ENCODE results near the gene STRA6. TPM values are rescaled to one million over a fixed set of nuclear protein-coding genes. Genes with fewer than 3 reads are reported as not detected.

Gene STRA6
- polyA plus RNA-seq, 1 of the 3 experiments (the other 2 are of a cell fraction), result 27.9 TPM

DNA sequence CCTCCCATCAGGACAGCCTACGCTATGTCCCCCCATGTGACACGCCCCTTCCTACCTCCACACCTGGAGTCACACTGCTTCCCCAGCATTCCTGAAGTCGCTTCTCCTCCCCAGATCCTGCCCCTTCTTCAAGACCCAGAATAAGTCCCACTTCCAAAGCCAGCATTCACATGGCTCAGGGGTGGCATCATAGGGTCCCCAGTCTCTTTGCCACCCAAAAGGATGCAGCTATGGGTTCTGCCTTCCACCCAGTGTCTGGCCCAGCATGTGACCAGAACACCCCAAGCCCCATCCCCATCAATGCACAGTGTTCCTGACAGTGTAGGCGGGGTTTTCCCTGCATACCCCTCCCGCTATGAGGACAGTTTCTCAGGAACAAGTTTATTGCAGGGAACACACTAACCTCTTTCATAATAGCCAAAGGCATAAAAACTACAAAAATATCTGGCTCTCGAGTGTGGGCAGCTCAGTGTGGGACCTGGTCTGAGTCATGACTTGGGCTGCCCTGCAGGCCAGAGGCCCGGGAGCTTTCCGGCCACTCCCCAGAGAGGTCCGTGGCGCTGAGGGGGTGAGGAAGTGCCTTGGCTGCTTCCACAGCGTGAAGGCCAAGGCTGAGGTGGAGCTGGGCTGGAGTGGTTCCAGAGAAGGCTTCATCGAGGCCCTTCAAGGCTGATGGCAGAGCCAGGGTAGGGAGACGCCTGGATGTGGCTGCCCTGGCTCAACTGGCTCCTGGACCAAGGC lies 23.3 kb downstream of the STRA6 start (continued):
- TF ChIP-seq TEAD4 (IDR thresholded peaks at IDR 0.05; ENCODE audit: borderline replicate concordance, insufficient read depth) (peak; percentile 82), GATA2 (CRISPR knock-in tag; IDR thresholded peaks at IDR 0.05) (no peak), RAD21 (IDR thresholded peaks at IDR 0.05; ENCODE audit: low read length) (no peak), RCOR1 (IDR thresholded peaks at IDR 0.05; ENCODE audit: low read length) (no peak), MXI1 (IDR thresholded peaks at IDR 0.05; ENCODE audit: low read depth, low read length) (no peak)
- TF ChIP-seq, protein P1, sequence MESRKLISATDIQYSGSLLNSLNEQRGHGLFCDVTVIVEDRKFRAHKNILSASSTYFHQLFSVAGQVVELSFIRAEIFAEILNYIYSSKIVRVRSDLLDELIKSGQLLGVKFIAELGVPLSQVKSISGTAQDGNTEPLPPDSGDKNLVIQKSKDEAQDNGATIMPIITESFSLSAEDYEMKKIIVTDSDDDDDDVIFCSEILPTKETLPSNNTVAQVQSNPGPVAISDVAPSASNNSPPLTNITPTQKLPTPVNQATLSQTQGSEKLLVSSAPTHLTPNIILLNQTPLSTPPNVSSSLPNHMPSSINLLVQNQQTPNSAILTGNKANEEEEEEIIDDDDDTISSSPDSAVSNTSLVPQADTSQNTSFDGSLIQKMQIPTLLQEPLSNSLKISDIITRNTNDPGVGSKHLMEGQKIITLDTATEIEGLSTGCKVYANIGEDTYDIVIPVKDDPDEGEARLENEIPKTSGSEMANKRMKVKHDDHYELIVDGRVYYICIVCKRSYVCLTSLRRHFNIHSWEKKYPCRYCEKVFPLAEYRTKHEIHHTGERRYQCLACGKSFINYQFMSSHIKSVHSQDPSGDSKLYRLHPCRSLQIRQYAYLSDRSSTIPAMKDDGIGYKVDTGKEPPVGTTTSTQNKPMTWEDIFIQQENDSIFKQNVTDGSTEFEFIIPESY (IDR thresholded peaks at IDR 0.05; ENCODE audit: borderline replicate concordance, low read depth), result no peak; the same call in 1 of the 2 replicates
- TF ChIP-seq, protein P2, sequence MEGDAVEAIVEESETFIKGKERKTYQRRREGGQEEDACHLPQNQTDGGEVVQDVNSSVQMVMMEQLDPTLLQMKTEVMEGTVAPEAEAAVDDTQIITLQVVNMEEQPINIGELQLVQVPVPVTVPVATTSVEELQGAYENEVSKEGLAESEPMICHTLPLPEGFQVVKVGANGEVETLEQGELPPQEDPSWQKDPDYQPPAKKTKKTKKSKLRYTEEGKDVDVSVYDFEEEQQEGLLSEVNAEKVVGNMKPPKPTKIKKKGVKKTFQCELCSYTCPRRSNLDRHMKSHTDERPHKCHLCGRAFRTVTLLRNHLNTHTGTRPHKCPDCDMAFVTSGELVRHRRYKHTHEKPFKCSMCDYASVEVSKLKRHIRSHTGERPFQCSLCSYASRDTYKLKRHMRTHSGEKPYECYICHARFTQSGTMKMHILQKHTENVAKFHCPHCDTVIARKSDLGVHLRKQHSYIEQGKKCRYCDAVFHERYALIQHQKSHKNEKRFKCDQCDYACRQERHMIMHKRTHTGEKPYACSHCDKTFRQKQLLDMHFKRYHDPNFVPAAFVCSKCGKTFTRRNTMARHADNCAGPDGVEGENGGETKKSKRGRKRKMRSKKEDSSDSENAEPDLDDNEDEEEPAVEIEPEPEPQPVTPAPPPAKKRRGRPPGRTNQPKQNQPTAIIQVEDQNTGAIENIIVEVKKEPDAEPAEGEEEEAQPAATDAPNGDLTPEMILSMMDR (IDR thresholded peaks at IDR 0.05), result no peak

DNA sequence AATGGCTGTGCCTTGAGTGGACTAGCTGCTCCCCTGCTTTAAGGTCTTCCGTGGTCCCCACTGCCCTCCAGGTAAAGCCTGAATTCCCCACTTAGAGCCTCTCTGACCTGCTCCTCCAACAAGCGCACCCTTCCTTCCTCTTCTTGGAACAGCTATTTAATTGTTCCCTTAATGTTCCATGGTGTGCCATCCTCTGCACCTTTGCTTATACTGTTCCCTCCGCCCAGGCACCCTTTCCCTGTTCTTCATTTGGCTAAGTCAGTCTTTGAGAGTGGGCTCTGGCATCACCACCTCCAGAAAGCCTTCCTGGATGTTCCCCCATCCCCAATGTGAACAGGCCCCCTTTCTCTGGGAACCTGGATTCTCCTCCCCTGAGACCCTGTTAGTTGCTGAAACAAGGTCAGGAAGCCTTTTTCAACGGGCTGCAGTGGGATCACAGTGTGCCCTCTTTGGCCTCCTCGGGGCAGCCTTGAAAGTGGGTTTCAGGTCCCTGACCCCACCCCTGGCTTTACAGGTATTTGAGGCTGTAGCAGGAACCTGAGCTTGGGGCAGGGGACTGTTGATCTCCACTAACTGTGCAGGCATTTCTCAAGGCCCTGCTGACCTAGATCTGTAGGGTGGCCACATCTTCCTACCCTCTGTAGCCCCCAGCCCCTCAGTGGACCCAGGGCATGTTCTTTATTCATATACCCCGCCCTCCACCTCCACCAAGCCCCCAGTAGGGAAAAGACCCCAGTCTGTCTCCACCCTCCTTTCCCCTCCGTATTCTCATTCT lies 24.1 kb downstream of the STRA6 start:
- H3K9ac ChIP-seq, result peak overlapping the region; percentile 55; the same call in 1 of the 2 replicates
- DNase-seq, result peak; percentile 19
- H3K79me2 ChIP-seq (ENCODE audit: insufficient read depth), result no peaks in the 10 kb centered on the region
- H3K36me3 ChIP-seq (replicated peaks in 1 of 2; ENCODE audit: control insufficient read depth in 1 of 2, insufficient read depth in 2 of 2, low read length in 1 of 2), result peaks cover 1 to 13% of the 10 kb centered on the region in 2 experiments
- ChIA-PET POLR2A (interaction anchor here (1.1 to 2.4 kb wide), 6 partner anchors 16 to 129 kb away, joined by 3 to 8 read pairs (median 4); no protein-coding TSS in a partner anchor), CTCF (interaction anchor here (0.9 to 1.4 kb wide), 5 partner anchors 16 to 129 kb away, joined by 3 to 5 read pairs (median 4); no protein-coding TSS in a partner anchor)
- H3K9me2 ChIP-seq, result no peaks in the 10 kb centered on the region
- no peak overlapping the region for H2AFZ ChIP-seq (ENCODE audit: low read depth)
- 89% methylated on average over 6 of the region's 7 CpGs for WGBS (ENCODE audit: low lambda C conversion rate)
- H3K27me3 ChIP-seq (ENCODE audit: insufficient read depth), result no peaks in the 10 kb centered on the region
- no peaks in the 10 kb centered on the region for H3K9me3 ChIP-seq
- no peaks in the 10 kb centered on the region for H4K20me1 ChIP-seq (ENCODE audit: insufficient read depth)
- no peak overlapping the region for H3K4me3 ChIP-seq (ENCODE audit: low read depth in 2 of 2, low read length in 1 of 2)
- peak overlapping the region; percentile 54 for H3K4me2 ChIP-seq
- H3K27ac ChIP-seq (ENCODE audit: low read depth in 2 of 2, low read length in 1 of 2), result peak overlapping the region; percentile 83 to 86
- TF ChIP-seq EZH2phosphoT487 (IDR thresholded peaks at IDR 0.05; ENCODE audit: borderline replicate concordance, low read depth) (no peak), TEAD4 (IDR thresholded peaks at IDR 0.05; ENCODE audit: borderline replicate concordance, insufficient read depth) (no peak), RCOR1 (IDR thresholded peaks at IDR 0.05; ENCODE audit: low read length) (no peak), MEF2A (IDR thresholded peaks at IDR 0.05; ENCODE audit: borderline replicate concordance, low read depth) (no peak), TCF12 (IDR thresholded peaks at IDR 0.05) (no peak)
- TF ChIP-seq, protein P3, sequence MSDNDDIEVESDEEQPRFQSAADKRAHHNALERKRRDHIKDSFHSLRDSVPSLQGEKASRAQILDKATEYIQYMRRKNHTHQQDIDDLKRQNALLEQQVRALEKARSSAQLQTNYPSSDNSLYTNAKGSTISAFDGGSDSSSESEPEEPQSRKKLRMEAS (IDR thresholded peaks at IDR 0.05; ENCODE audit: low read depth), result no peak
- peaks cover 20% of the 10 kb centered on the region for H3F3A ChIP-seq (replicated peaks; ENCODE audit: insufficient read depth)
- H3K4me1 ChIP-seq (ENCODE audit: control insufficient read depth in 1 of 2, insufficient read depth in 2 of 2, low read depth in 1 of 2, low read length in 1 of 2), result peaks cover 47 to 75% of the 10 kb centered on the region in 2 experiments; a peak in 3 of 4 replicates
